GM12878 (cell line): ENCODE results near the gene CA10. TPM values are rescaled to one million over a fixed set of nuclear protein-coding genes. Genes with fewer than 3 reads are reported as not detected.

Experiments
- ATAC-seq: fragments of 200-7000 bp; cut with Tn5 transposase; 3 replicates; pipeline ENCODE4 v1.9.1; 2020; ENCODE audit warnings: mild to moderate bottlenecking, moderate library complexity
- BruUV-seq: library from RNA; stranded (reverse); fragments of 400-500 nt; replicated peaks from 2 replicates; lab custom pipeline; 2021; lab: Mats Ljungman, UMichigan
- CTCF ChIA-PET: fragments of 300-600 bp; sonication (Branson Sonifier 250); formaldehyde crosslinking; extraction: SDS; loops from one replicate; lab custom pipeline; 2021; ENCODE audit warnings: inconsistent platforms; lab: Yijun Ruan, JAX
- POLR2A ChIA-PET: fragments of 350-600 bp; formaldehyde crosslinking; extraction: SDS; loops from one replicate; lab custom pipeline; 2021; ENCODE audit warnings: inconsistent platforms; lab: Charles Lee
- RAD21 ChIA-PET: fragments of 300-600 bp; sonication (Branson Sonifier 250); formaldehyde crosslinking; loops from one replicate; lab custom pipeline; 2023; ENCODE audit warnings: antibody characterized with exemption; ENCODE audit not compliant: unreplicated experiment; lab: Charles Lee
- SMC1A ChIA-PET: fragments of 300-600 bp; sonication (Branson Sonifier 250); formaldehyde crosslinking; loops from one replicate; lab custom pipeline; 2023; ENCODE audit not compliant: unreplicated experiment, uncharacterized antibody; lab: Charles Lee
- DNase-seq: peaks from one replicate; pipeline ENCODE4 v3.0.0-alpha.2; 2011; ENCODE audit warnings: low read depth, low spot score
- FAIRE-seq: peaks from 3 replicates; lab custom pipeline; 2011; peaks lifted over from hg19 to GRCh38; lab: Jason Lieb, UNC
- H2AFZ ChIP-seq: 2 replicates; pipeline ENCODE4 v1.6.0; 2011; ENCODE audit warnings: low read depth, low read length, control low read depth; ENCODE audit not compliant: control insufficient read depth
- H3K27ac ChIP-seq: 2 replicates; pipeline ENCODE4 v1.5.1; 2011; ENCODE audit warnings: control low read depth; ENCODE audit not compliant: control insufficient read depth, insufficient read depth
- H3K27me3 ChIP-seq, 2 experiments: replicated peaks in 1 of 2; 2 replicates each; pipeline versions ENCODE4 v1.6.0 to v1.6.1; 2011; ENCODE audit warnings: low read length in 1 of 2; ENCODE audit not compliant: control insufficient read depth in 2 of 2, insufficient read depth in 2 of 2
- H3K36me3 ChIP-seq, 2 experiments: 2 replicates each; pipeline ENCODE4 v1.5.1; 2011; ENCODE audit warnings: low read length in 1 of 2; ENCODE audit not compliant: control insufficient read depth in 2 of 2, insufficient read depth in 2 of 2
- H3K4me1 ChIP-seq: 2 replicates; pipeline ENCODE4 v1.6.1; 2011; ENCODE audit warnings: mild to moderate bottlenecking, low read length, moderate library complexity, mixed read lengths; ENCODE audit not compliant: control insufficient read depth, insufficient read depth
- H3K4me2 ChIP-seq: 2 replicates; pipeline ENCODE4 v1.6.0; 2011; ENCODE audit warnings: control low read depth; ENCODE audit not compliant: control insufficient read depth, insufficient read depth
- H3K4me3 ChIP-seq: fragments of 200-600 bp; sonication (generic); 2 replicates; pipeline ENCODE4 v1.5.1; 2016
- H3K79me2 ChIP-seq: 2 replicates; pipeline ENCODE4 v1.6.0; 2011; ENCODE audit warnings: low read length; ENCODE audit not compliant: control insufficient read depth, insufficient read depth
- H3K9ac ChIP-seq: 2 replicates; pipeline ENCODE4 v1.8.0; 2011; ENCODE audit warnings: low read length, control low read depth, mixed read lengths; ENCODE audit not compliant: control insufficient read depth, insufficient read depth
- H3K9me3 ChIP-seq: replicated peaks from 3 replicates; pipeline ENCODE4 v1.5.1; 2011; ENCODE audit warnings: mild to moderate bottlenecking, low read length; ENCODE audit not compliant: control insufficient read depth, insufficient read depth
- H4K20me1 ChIP-seq: 2 replicates; pipeline ENCODE4 v1.6.0; 2011; ENCODE audit not compliant: control insufficient read depth, insufficient read depth
- ASH2L ChIP-seq: fragments of 300-600, 200-600 bp; sonication (generic); IDR thresholded peaks from 2 replicates; pipeline ENCODE4 v1.6.1; 2017; ENCODE audit warnings: low read depth, mild to moderate bottlenecking, borderline replicate concordance
- CHD1 ChIP-seq: IDR thresholded peaks from 2 replicates; pipeline ENCODE4 v1.6.1; 2012; ENCODE audit warnings: low read depth, low read length, improper control_type of control experiment
- EZH2 ChIP-seq: IDR thresholded peaks from 2 replicates; pipeline ENCODE4 v1.6.1; 2012; ENCODE audit warnings: low read depth, mild to moderate bottlenecking, control low read depth, inconsistent platforms, low read length, borderline replicate concordance; ENCODE audit not compliant: control insufficient read depth
- GABPA ChIP-seq: IDR thresholded peaks from 2 replicates; pipeline ENCODE4 v1.6.1; 2014; ENCODE audit warnings: antibody characterized with exemption, low read depth, mild to moderate bottlenecking, inconsistent platforms
- IKZF2 ChIP-seq, 2 experiments: fragments of 450-650 bp; IDR thresholded peaks; 2 replicates each; pipeline ENCODE4 v1.6.1; 2017; ENCODE audit warnings: mild to moderate bottlenecking in 2 of 2, moderate library complexity in 2 of 2
- NFYA ChIP-seq: IDR thresholded peaks from 2 replicates; pipeline ENCODE4 v1.6.1; 2011; ENCODE audit warnings: low read depth, mild to moderate bottlenecking, low read length, improper control_type of control experiment, borderline replicate concordance
- NFYB ChIP-seq: IDR thresholded peaks from 2 replicates; pipeline ENCODE4 v1.6.1; 2011; ENCODE audit warnings: low read depth, mild to moderate bottlenecking, low read length, improper control_type of control experiment, moderate library complexity; ENCODE audit not compliant: insufficient read depth
- NR2C2 ChIP-seq: IDR thresholded peaks from 2 replicates; pipeline ENCODE4 v1.6.1; 2011; ENCODE audit warnings: borderline replicate concordance, low read depth; ENCODE audit not compliant: control insufficient read depth, insufficient read length
- POLR2A ChIP-seq: IDR thresholded peaks from 2 replicates; pipeline ENCODE4 v1.6.1; 2011; ENCODE audit warnings: low read depth, mild to moderate bottlenecking, low read length
- RCOR1 ChIP-seq: conservative IDR thresholded peaks from 2 replicates; pipeline ENCODE4 v1.6.1; 2012; ENCODE audit warnings: low read depth, low read length, improper control_type of control experiment
- STAT3 ChIP-seq: IDR thresholded peaks from 2 replicates; pipeline ENCODE4 v1.6.1; 2011; ENCODE audit warnings: low read depth, low read length, improper control_type of control experiment
- TCF3 ChIP-seq: IDR thresholded peaks from 2 replicates; pipeline ENCODE4 v1.6.1; 2012; ENCODE audit warnings: low read depth, mild to moderate bottlenecking, low read length, borderline replicate concordance; ENCODE audit not compliant: insufficient read depth
- WRNIP1 ChIP-seq: IDR thresholded peaks from 2 replicates; pipeline ENCODE4 v1.6.1; 2011; ENCODE audit warnings: low read depth, low read length, improper control_type of control experiment, borderline replicate concordance
- YY1 ChIP-seq: IDR thresholded peaks from 2 replicates; pipeline ENCODE4 v1.6.1; 2011; ENCODE audit warnings: low read depth, mild to moderate bottlenecking, low read length
- ZNF217 ChIP-seq: fragments of 450-650 bp; IDR thresholded peaks from 2 replicates; pipeline ENCODE4 v1.6.1; 2017; ENCODE audit warnings: antibody characterized with exemption, mild to moderate bottlenecking
- in situ Hi-C: fragments of 300-500 bp; cut with MboI; formaldehyde crosslinking; loops from 9 replicates; pipeline ENCODE4 v1.14.3; 2018; ENCODE audit warnings: mixed read lengths
- intact Hi-C: fragments of 100-400 bp; cut with micrococcal nuclease; formaldehyde crosslinking; loops from one replicate; pipeline ENCODE4 v1.14.2; 2022; ENCODE audit not compliant: unreplicated experiment
- polyA plus RNA-seq, 11 experiments: library from polyadenylated mRNA; depleted of rRNA in 4 of 11; unstranded in 6 of 11; stranded (reverse) in 5 of 11; fragments of >200 nt; fragmentation: Nextera tagmentation in 4 of 11; fragmentation: Illumina TruSeq in 1 of 11; extraction: Ambion mirVana in 4 of 11; extraction: Trizol in 1 of 11; gene quantifications; 1 replicate in 1 of 11; 2 replicates in 10 of 11; pipeline versions ENCODE4 v1.2.1 to v1.2.3, GENCODE V29; 2011 to 2016; ENCODE audit warnings: inconsistent platforms in 2 of 11, missing spikeins in 2 of 11, low read depth in 1 of 11
- total RNA-seq, 4 experiments: library from RNA; depleted of rRNA in 3 of 4; stranded (reverse); fragments of >200 nt in 3 of 4; fragmentation: Illumina TruSeq in 1 of 4; extraction: Trizol in 1 of 4; gene quantifications; 2 replicates each; pipeline versions ENCODE4 v1.2.1 to v1.2.3, GENCODE V29; 2013 to 2021
- TF ChIP-seq, protein P1 (sequence below): fragments of 450-650 bp; IDR thresholded peaks from 2 replicates; pipeline ENCODE4 v1.6.1; 2016; ENCODE audit warnings: mild to moderate bottlenecking
- TF ChIP-seq, protein P2 (sequence below): fragments of 450-650 bp; formaldehyde crosslinking; IDR thresholded peaks from 2 replicates; pipeline ENCODE4 v1.5.0; 2022; ENCODE audit warnings: mild to moderate bottlenecking, missing genetic modification characterization

CA10 gene
- total and polyA plus RNA-seq, 10 of the 15 experiments (the other 5 are each of a cell fraction or from before 2014, with no cell fraction given): not detected

DNA sequence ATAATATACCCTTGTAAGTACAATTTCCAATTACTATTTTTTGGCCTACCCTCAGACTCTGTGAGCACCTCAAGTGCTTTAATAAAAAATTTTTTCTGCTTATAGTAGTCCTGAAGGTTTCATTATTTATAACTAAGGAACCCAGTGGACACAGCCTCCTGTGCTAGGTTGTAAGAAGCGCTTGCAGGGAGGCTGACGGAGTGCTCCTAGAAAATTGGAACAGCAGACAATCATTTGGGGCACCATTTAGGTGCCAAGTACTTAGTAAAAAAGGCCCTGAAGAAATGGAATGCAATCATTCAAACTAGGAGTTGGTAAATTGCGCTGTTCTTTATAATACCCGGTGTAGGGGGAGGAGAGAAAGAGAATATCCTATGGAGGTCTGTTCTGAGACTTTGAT is 19.8 kb downstream of the CA10 start (continued):
- TF ChIP-seq, protein P1, sequence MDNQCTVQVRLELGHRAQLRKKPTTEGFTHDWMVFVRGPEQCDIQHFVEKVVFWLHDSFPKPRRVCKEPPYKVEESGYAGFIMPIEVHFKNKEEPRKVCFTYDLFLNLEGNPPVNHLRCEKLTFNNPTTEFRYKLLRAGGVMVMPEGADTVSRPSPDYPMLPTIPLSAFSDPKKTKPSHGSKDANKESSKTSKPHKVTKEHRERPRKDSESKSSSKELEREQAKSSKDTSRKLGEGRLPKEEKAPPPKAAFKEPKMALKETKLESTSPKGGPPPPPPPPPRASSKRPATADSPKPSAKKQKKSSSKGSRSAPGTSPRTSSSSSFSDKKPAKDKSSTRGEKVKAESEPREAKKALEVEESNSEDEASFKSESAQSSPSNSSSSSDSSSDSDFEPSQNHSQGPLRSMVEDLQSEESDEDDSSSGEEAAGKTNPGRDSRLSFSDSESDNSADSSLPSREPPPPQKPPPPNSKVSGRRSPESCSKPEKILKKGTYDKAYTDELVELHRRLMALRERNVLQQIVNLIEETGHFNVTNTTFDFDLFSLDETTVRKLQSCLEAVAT: no peak
- TF ChIP-seq RCOR1: no peak
- TF ChIP-seq, protein P2, sequence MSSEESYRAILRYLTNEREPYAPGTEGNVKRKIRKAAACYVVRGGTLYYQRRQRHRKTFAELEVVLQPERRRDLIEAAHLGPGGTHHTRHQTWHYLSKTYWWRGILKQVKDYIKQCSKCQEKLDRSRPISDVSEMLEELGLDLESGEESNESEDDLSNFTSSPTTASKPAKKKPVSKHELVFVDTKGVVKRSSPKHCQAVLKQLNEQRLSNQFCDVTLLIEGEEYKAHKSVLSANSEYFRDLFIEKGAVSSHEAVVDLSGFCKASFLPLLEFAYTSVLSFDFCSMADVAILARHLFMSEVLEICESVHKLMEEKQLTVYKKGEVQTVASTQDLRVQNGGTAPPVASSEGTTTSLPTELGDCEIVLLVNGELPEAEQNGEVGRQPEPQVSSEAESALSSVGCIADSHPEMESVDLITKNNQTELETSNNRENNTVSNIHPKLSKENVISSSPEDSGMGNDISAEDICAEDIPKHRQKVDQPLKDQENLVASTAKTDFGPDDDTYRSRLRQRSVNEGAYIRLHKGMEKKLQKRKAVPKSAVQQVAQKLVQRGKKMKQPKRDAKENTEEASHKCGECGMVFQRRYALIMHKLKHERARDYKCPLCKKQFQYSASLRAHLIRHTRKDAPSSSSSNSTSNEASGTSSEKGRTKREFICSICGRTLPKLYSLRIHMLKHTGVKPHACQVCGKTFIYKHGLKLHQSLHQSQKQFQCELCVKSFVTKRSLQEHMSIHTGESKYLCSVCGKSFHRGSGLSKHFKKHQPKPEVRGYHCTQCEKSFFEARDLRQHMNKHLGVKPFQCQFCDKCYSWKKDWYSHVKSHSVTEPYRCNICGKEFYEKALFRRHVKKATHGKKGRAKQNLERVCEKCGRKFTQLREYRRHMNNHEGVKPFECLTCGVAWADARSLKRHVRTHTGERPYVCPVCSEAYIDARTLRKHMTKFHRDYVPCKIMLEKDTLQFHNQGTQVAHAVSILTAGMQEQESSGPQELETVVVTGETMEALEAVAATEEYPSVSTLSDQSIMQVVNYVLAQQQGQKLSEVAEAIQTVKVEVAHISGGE (CRISPR knock-in tag): no peak
- no peak for TF ChIP-seq WRNIP1
- no peak for TF ChIP-seq ASH2L
- no peak for TF ChIP-seq POLR2A
- no peak for TF ChIP-seq GABPA
- TF ChIP-seq TCF3: no peak
- TF ChIP-seq NFYB: no peak

DNA sequence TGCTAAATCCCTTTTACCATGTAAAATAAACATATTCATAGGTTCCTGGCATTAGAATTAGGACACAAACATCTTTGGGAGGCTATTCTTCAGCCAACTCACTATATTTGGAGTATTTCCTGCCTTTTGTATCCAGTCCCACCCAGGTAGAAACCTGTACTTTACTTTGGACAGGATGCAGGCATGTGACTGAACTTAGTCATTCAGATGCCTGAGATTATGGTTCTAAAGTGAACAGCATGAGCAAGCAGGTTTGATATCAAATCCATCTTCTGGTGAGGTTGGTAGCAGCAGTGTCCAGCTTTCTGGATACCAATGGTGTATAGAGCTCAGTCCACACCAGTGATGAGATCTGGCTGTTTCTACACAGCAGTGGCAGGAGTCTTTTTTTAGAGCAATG is 20.2 kb downstream of the CA10 start:
- CTCF ChIA-PET: no interaction called here

More for the DNA sequence above, 20.2 kb downstream of the CA10 start:
- H3K27me3 ChIP-seq: no peaks in the 10 kb centered on the region
- DNase-seq (no peak), ATAC-seq (no peak), FAIRE-seq (no peak)
- intact Hi-C loops (no loop called here), in situ Hi-C loops (no loop called here)
- BruUV-seq: no TSS peak
- no peaks in the 10 kb centered on the region for H3K9me3 ChIP-seq
- H3K79me2 ChIP-seq: no peaks in the 10 kb centered on the region
- H3K27ac ChIP-seq: no peak overlapping the region
- H3K4me1 ChIP-seq: no peaks in the 10 kb centered on the region
- H3K36me3 ChIP-seq: no peaks in the 10 kb centered on the region
- ChIA-PET POLR2A (no interaction called here), RAD21 (no interaction called here), SMC1A (interaction anchor here (1.1 kb wide), 1 partner anchor 31 kb away, joined by 3 read pairs; no protein-coding TSS in a partner anchor)
- H3K4me3 ChIP-seq: no peak overlapping the region
- H4K20me1 ChIP-seq: no peaks in the 10 kb centered on the region
- H3K4me2 ChIP-seq: no peak overlapping the region
- H3K9ac ChIP-seq: no peak overlapping the region
- TF ChIP-seq CHD1 (no peak), NFYA (no peak), YY1 (no peak), IKZF2 (IDR thresholded peaks at IDR 0.05) (no peak), NR2C2 (no peak), STAT3 (no peak), EZH2 (no peak), ZNF217 (no peak)
- H2AFZ ChIP-seq: no peak overlapping the region
